Keratinocyte (primary cell): ENCODE data around the gene ATP6V0E1.

Experiments
- CTCF ChIP-seq, 3 experiments: IDR thresholded peaks in 1 of 3; conservative IDR thresholded peaks in 1 of 3; optimal IDR thresholded peaks in 1 of 3; 2 replicates in 2 of 3; 3 replicates in 1 of 3; pipeline versions ENCODE3 to v1.5.1; 2011; ENCODE audit warnings: low read length in 3 of 3, mild to moderate bottlenecking in 3 of 3, moderate library complexity in 2 of 3, control low read depth in 1 of 3, inconsistent platforms in 1 of 3; ENCODE audit not compliant: insufficient read depth in 2 of 3; ENCODE audit errors: extremely low read depth in 1 of 3
- EZH2 ChIP-seq: IDR thresholded peaks from one replicate; pipeline ENCODE4 v1.6.1; 2012; ENCODE audit warnings: inconsistent platforms, mild to moderate bottlenecking, low read length, moderate library complexity

GRCh38 chr5:172972552-172972951 is 11.0 kb upstream of the ATP6V0E1 start:
- no peak for TF ChIP-seq EZH2
- TF ChIP-seq CTCF (optimal IDR thresholded peaks at IDR 0.05 in 1 of 3, IDR thresholded peaks at IDR 0.05 in 1 of 3, conservative IDR thresholded peaks at IDR 0.05 in 1 of 3; ENCODE audit: extremely low read depth in 1 of 3, insufficient read depth in 2 of 3, low read length in 3 of 3), result no peak
